Mesodermal cell (in vitro differentiated cells): ENCODE results near the gene PCDH9.
"Not testable (repeated sequence)": the region's sequence is repeated elsewhere in the genome, so short reads cannot be mapped to it uniquely, and the experiment has no call there.

Experiments
- H3K27ac ChIP-seq: 2 replicates; pipeline ENCODE4 v1.7.0; 2013; ENCODE audit warnings: mild to moderate bottlenecking, low read depth, low read length, moderate library complexity; ENCODE audit not compliant: severe bottlenecking
- H3K36me3 ChIP-seq: 2 replicates; pipeline ENCODE4 v1.7.1; 2013; ENCODE audit warnings: mild to moderate bottlenecking, low read length, moderate library complexity; ENCODE audit not compliant: control insufficient read depth, insufficient read depth
- H3K4me1 ChIP-seq: one replicate; pipeline ENCODE4 v1.7.1; 2013; ENCODE audit warnings: mild to moderate bottlenecking, low read length; ENCODE audit not compliant: insufficient read depth, control insufficient read depth, poor library complexity, severe bottlenecking
- H3K4me3 ChIP-seq: 2 replicates; pipeline ENCODE4 v1.7.0; 2013; ENCODE audit warnings: low read length, control low read depth, mild to moderate bottlenecking; ENCODE audit not compliant: insufficient read depth, poor library complexity, severe bottlenecking; ENCODE audit errors: extremely low read depth
- H3K9me3 ChIP-seq: 2 replicates; pipeline ENCODE4 v1.7.1; 2013; ENCODE audit warnings: mild to moderate bottlenecking, low read length, moderate library complexity; ENCODE audit not compliant: control insufficient read depth
- WGBS, 2 experiments: methylation state at CpG; one replicate each; pipeline ENCODE4 v1.1.5; 2013; ENCODE audit warnings: missing lambda C conversion rate in 2 of 2; ENCODE audit not compliant: insufficient coverage in 2 of 2; 5-methylcytosine and 5-hydroxymethylcytosine counted together

The PCDH9 gene

GRCh38 chr13:66781241-66781640, 448.9 kb downstream of the PCDH9 start:
- no peak overlapping the region for H3K27ac ChIP-seq
- no peak overlapping the region for H3K4me3 ChIP-seq
- no peaks in the 10 kb centered on the region for H3K36me3 ChIP-seq
- no peaks in the 10 kb centered on the region for H3K9me3 ChIP-seq
- H3K4me1 ChIP-seq, result no peaks in the 10 kb centered on the region
- 86% methylated on average over 1 of the region's 2 CpGs; no CpG with 5 or more reads in 1 of the 2 experiments for WGBS, 2 experiments

DNA sequence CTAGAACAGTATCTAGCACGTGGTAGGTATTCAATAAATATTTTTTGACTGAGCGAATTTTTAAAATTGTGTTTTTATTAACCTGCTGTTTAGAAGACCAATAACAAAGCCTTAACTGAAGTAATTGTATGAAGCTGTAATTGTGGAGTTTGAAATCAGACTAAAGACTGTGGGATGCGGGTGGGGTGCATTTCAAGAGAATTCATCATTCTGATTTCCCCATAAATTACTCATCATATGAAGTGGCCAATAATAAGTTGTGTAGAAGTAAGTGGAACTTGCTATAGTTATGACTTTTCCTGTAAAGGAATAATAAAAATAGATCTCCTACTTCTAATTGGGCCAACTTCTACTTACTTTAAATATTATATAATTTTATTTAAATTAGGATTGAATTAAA, 449.3 kb downstream of the PCDH9 start:
- H3K36me3 ChIP-seq, result no peaks in the 10 kb centered on the region
- 100% methylated on average over 1 to 2 of the region's 3 CpGs for WGBS, 2 experiments
- no peaks in the 10 kb centered on the region for H3K9me3 ChIP-seq
- H3K27ac ChIP-seq, result no peak overlapping the region
- no peaks in the 10 kb centered on the region for H3K4me1 ChIP-seq
- H3K4me3 ChIP-seq, result no peak overlapping the region

- Histone ChIP-seq H3K36me3 (no peaks in the 10 kb centered on the region), H3K9me3 (no peaks in the 10 kb centered on the region), H3K27ac (no peak overlapping the region), H3K4me3 (no peak overlapping the region), H3K4me1 (no peaks in the 10 kb centered on the region)
- no CpG with 5 or more reads among the region's 1 CpG for WGBS, 2 experiments
These were observed 451.7 kb downstream of the PCDH9 start for GRCh38 chr13:66778461-66778860.

- Histone ChIP-seq H3K9me3 (no peaks in the 10 kb centered on the region), H3K36me3 (no peaks in the 10 kb centered on the region), H3K4me1 (no peaks in the 10 kb centered on the region), H3K27ac (no peak overlapping the region), H3K4me3 (no peak overlapping the region)
- 71 to 100% methylated on average over 1 of the region's 3 CpGs for WGBS, 2 experiments
These were observed 454.9 kb downstream of the PCDH9 start for GRCh38 chr13:66775196-66775595.

GRCh38 chr13:66774046-66774445, 456.1 kb downstream of the PCDH9 start:
- H3K4me3 ChIP-seq, result no peak overlapping the region
- H3K4me1 ChIP-seq, result no peaks in the 10 kb centered on the region
- WGBS, 2 experiments, result 83% methylated on average over 1 of the region's 2 CpGs; no CpG with 5 or more reads in 1 of the 2 experiments
- H3K36me3 ChIP-seq, result no peaks in the 10 kb centered on the region
- no peak overlapping the region for H3K27ac ChIP-seq
- H3K9me3 ChIP-seq, result no peaks in the 10 kb centered on the region

GRCh38 chr13:66765559-66765958, 464.6 kb downstream of the PCDH9 start:
- no peaks in the 10 kb centered on the region for H3K36me3 ChIP-seq
- H3K4me3 ChIP-seq, result no peak overlapping the region
- H3K27ac ChIP-seq, result no peak overlapping the region
- H3K9me3 ChIP-seq, result peaks cover 8% of the 10 kb centered on the region
- H3K4me1 ChIP-seq, result no peaks in the 10 kb centered on the region

DNA sequence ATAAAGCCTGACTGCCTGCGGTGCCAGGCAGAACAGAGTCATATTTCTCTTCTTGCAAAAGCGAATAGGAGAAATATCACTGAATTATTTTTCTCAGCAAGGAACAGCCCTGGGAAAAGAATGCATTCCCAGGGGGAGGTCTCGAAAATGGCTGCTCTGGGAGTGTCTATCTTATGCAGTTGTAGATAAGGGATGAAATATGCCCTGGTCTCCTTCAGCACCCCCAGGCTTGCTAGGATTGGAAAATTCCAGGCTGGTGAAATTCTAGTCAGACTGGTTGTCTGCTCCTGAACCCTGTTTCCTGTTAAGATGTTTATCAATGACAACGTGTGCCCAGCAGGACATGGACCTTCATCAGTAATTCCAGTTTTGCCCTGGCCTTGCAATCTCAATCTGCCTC, 469.5 kb downstream of the PCDH9 start:
- WGBS, 2 experiments, result 82 to 90% methylated on average over 3 to 4 of the region's 4 CpGs
- not testable (repeated sequence) for H3K36me3 ChIP-seq

DNA sequence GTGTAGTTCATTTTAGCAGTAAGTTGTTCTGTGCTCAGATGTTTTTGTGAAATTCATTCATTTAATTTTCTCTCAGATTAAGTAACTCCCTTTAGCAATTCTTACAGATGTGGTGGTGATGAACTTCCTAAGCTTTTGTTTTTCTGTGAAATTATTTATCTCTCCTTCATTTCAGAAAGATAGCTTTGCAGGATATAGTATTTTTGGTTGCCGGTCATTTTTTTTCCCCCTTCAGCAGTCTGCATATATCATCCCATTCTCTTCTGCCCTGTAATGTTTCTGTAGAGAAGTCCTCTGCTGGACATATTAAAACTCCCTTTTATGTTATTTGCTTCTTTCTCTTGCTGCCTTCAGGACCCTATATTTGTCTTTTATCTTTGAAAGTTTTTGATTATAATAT, 470.2 kb downstream of the PCDH9 start:
- no CpG with 5 or more reads among the region's 1 CpG for WGBS, 2 experiments
- Histone ChIP-seq H3K36me3 (no peaks in the 10 kb centered on the region), H3K4me3 (no peak overlapping the region), H3K4me1 (no peaks in the 10 kb centered on the region), H3K27ac (no peak overlapping the region), H3K9me3 (peaks cover 17% of the 10 kb centered on the region)

More for the DNA sequence above, 469.5 kb downstream of the PCDH9 start:
- H3K4me1 ChIP-seq, H3K4me3 ChIP-seq, H3K27ac ChIP-seq: not testable (repeated sequence)
- H3K9me3 ChIP-seq, result peaks cover 17% of the 10 kb centered on the region

DNA sequence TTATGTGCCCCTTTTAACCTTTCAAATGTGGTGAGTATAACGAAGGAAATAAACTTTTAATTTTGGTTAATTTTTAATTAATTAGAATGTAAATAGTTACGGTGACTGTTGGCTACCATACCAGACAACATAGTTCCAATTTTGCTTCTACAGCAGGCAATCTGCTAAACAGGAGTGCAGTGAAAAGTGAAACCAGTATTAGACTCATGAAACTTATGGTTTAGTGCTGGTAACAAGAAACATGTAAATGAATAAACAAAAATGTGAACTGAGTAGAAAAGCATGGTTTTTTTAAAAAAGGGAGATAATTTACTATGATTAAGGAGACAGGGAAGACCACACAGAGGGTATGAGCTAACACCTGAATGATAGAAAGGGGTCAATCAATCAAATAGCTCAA, 478.4 kb downstream of the PCDH9 start:
- Histone ChIP-seq H3K27ac (no peak overlapping the region), H3K9me3 (no peaks in the 10 kb centered on the region), H3K4me1 (no peaks in the 10 kb centered on the region), H3K4me3 (no peak overlapping the region), H3K36me3 (no peaks in the 10 kb centered on the region)
- WGBS, 2 experiments, result no CpG with 5 or more reads among the region's 2 CpGs

DNA sequence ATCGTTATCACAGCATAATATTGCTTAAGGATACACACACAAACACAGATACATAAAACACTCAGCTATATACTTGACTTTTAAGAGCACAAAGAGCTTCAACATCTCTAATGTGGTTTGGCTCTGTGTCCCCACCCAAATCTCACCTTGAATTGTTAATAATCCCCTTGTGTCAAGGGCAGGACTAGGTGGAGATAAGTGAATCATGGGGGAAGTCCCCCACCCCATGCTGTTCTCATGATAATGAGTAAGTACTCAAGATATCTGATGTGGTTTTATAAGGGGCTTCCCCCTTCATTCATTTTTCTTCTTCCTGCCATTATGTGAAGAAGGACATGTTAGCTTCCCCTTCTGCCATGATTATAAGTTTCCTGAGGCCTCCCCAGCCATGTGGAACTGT, 481.4 kb downstream of the PCDH9 start:
- no peak overlapping the region for H3K4me3 ChIP-seq
- no CpG with 5 or more reads among the region's 1 CpG for WGBS, 2 experiments
- H3K27ac ChIP-seq, result no peak overlapping the region
- H3K4me1 ChIP-seq, result no peaks in the 10 kb centered on the region
- no peaks in the 10 kb centered on the region for H3K36me3 ChIP-seq
- H3K9me3 ChIP-seq, result no peaks in the 10 kb centered on the region

DNA sequence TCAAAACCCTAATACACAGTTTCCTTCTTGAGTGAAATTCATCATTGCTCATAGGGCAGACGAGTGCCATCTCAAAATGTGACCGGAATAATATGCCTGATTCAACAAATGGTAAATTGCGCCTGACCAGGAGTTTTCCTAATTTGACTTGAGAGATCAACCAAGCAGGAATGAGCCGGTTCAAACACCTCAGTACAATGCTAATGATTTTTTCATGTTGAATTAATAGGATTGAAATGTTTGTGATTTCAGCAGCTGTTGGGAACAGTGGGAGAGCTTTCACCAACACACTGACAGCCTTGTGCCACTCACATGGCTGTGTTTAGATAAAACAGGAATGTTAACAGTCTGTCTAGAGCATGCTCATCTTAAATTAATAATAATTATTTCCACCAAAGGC, 484.8 kb downstream of the PCDH9 start:
- H3K4me3 ChIP-seq, result no peak overlapping the region
- H3K27ac ChIP-seq, result no peak overlapping the region
- H3K4me1 ChIP-seq, result no peaks in the 10 kb centered on the region
- no peaks in the 10 kb centered on the region for H3K36me3 ChIP-seq
- no peaks in the 10 kb centered on the region for H3K9me3 ChIP-seq
- 100% methylated on average over 3 of the region's 4 CpGs for WGBS, 2 experiments

DNA sequence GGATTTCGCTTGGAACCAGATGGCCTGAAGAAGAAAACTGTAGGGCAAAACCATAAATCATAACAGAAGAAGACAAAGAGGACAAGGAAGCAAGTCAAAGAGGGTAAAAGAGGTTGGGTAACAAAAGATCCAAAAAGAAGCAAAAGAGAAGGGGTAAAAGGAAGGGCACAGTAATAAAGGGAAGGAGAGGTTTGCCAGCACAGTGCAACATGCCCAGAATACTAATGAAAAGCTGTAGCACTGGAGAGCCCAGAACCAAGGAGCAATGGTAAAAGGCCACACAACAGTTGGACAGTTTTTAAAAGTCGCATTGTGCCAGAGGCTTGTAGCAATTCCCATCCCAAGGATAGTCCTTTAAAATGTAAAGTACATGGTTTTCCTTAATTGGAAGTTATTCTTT, 506.6 kb downstream of the PCDH9 start:
- WGBS, 2 experiments, result 63% methylated on average over 1 of the region's 2 CpGs; no CpG with 5 or more reads in 1 of the 2 experiments

More for the DNA sequence above, 506.6 kb downstream of the PCDH9 start:
- H3K36me3 ChIP-seq, result no peaks in the 10 kb centered on the region
- no peak overlapping the region for H3K27ac ChIP-seq
- no peaks in the 10 kb centered on the region for H3K9me3 ChIP-seq
- H3K4me3 ChIP-seq, result no peak overlapping the region
- H3K4me1 ChIP-seq, result no peaks in the 10 kb centered on the region
